IMR-90 (cell line): ENCODE data around the gene MAGI2. TPM values are rescaled to one million over a fixed set of nuclear protein-coding genes. Genes with fewer than 3 reads are reported as not detected.

Experiments
- ATAC-seq: fragments of 200-7000 bp; cut with Tn5 transposase; 2 replicates; pipeline ENCODE4 v1.9.1; 2020; ENCODE audit warnings: low read depth, mild to moderate bottlenecking, moderate library complexity
- BruUV-seq: library from RNA; stranded (reverse); fragments of 400-500 nt; replicated peaks from 2 replicates; lab custom pipeline; 2021; lab: Mats Ljungman, UMichigan
- CTCF ChIA-PET: fragments of 300-600 bp; formaldehyde crosslinking; extraction: SDS; loops from one replicate; lab custom pipeline; 2021; ENCODE audit warnings: antibody characterized with exemption; lab: Yijun Ruan, JAX
- POLR2A ChIA-PET: fragments of 300-600 bp; sonication (Branson Sonifier 250); formaldehyde crosslinking; loops from one replicate; lab custom pipeline; 2022; ENCODE audit warnings: antibody characterized with exemption; ENCODE audit not compliant: unreplicated experiment; lab: Charles Lee
- DNase-seq: peaks from one replicate; pipeline ENCODE4 v3.0.0; 2013
- H2AFZ ChIP-seq: replicated peaks from 2 replicates; pipeline ENCODE3; 2013; ENCODE audit warnings: low read length, mild to moderate bottlenecking; ENCODE audit not compliant: poor library complexity
- H2AK5ac ChIP-seq: 2 replicates; pipeline ENCODE4 v1.6.1; 2013; ENCODE audit warnings: low read depth, low read length, inconsistent platforms
- H2AK9ac ChIP-seq: replicated peaks from 2 replicates; pipeline ENCODE3; 2013; ENCODE audit warnings: mild to moderate bottlenecking, low read depth, low read length, moderate library complexity; ENCODE audit not compliant: poor library complexity
- H2BK120ac ChIP-seq: 2 replicates; pipeline ENCODE4 v1.6.1; 2013; ENCODE audit warnings: low read depth, low read length, inconsistent platforms
- H2BK15ac ChIP-seq: 3 replicates; pipeline ENCODE4 v1.6.1; 2013; ENCODE audit warnings: low read depth, low read length, inconsistent platforms
- H2BK20ac ChIP-seq: 2 replicates; pipeline ENCODE4 v1.6.1; 2013; ENCODE audit warnings: low read depth, mild to moderate bottlenecking, inconsistent platforms, low read length, moderate library complexity
- H2BK5ac ChIP-seq: 2 replicates; pipeline ENCODE4 v1.6.1; 2013; ENCODE audit warnings: mild to moderate bottlenecking, low read depth, low read length, inconsistent platforms; ENCODE audit not compliant: poor library complexity, severe bottlenecking
- H3K14ac ChIP-seq: replicated peaks from 2 replicates; pipeline ENCODE4 v1.6.1; 2013; ENCODE audit warnings: low read depth, low read length, inconsistent platforms
- H3K18ac ChIP-seq: 2 replicates; pipeline ENCODE4 v1.6.1; 2013; ENCODE audit warnings: low read depth, low read length, control low read depth
- H3K23ac ChIP-seq: 2 replicates; pipeline ENCODE4 v1.6.1; 2013; ENCODE audit warnings: low read depth, low read length, inconsistent platforms
- H3K27ac ChIP-seq: 2 replicates; pipeline ENCODE4 v1.5.1; 2013; ENCODE audit warnings: mild to moderate bottlenecking, control low read depth, low read length; ENCODE audit not compliant: insufficient read depth
- H3K27me3 ChIP-seq: 2 replicates; pipeline ENCODE4 v1.6.1; 2013; ENCODE audit warnings: low read length; ENCODE audit not compliant: control insufficient read depth, insufficient read depth
- H3K36me3 ChIP-seq: 2 replicates; pipeline ENCODE4 v1.6.1; 2013; ENCODE audit warnings: low read length, mixed read lengths; ENCODE audit not compliant: control insufficient read depth, insufficient read depth
- H3K4ac ChIP-seq: 2 replicates; pipeline ENCODE4 v1.6.1; 2013; ENCODE audit warnings: low read depth, low read length, inconsistent platforms
- H3K4me1 ChIP-seq: 2 replicates; pipeline ENCODE4 v1.6.1; 2013; ENCODE audit warnings: low read length, mixed read lengths; ENCODE audit not compliant: control insufficient read depth, insufficient read depth
- H3K4me2 ChIP-seq: 2 replicates; pipeline ENCODE4 v1.6.1; 2013; ENCODE audit warnings: low read depth, mild to moderate bottlenecking, control low read depth, low read length, moderate library complexity
- H3K4me3 ChIP-seq: 2 replicates; pipeline ENCODE4 v1.5.1; 2013; ENCODE audit warnings: low read depth, mild to moderate bottlenecking, control low read depth, low read length, moderate library complexity; ENCODE audit not compliant: insufficient read depth
- H3K56ac ChIP-seq: 2 replicates; pipeline ENCODE4 v1.6.1; 2013; ENCODE audit warnings: low read length, inconsistent platforms; ENCODE audit not compliant: insufficient read depth; ENCODE audit errors: extremely low read depth
- H3K79me1 ChIP-seq, 2 experiments: 2 replicates each; pipeline ENCODE4 v1.6.1; 2013; ENCODE audit warnings: low read length in 2 of 2, inconsistent platforms in 1 of 2, low read depth in 1 of 2
- H3K9ac ChIP-seq: 2 replicates; pipeline ENCODE4 v1.6.1; 2013; ENCODE audit warnings: low read depth, low read length, control low read depth
- H3K9me1 ChIP-seq: 2 replicates; pipeline ENCODE4 v1.6.1; 2013; ENCODE audit warnings: low read length, inconsistent platforms; ENCODE audit not compliant: insufficient read depth
- H3K9me3 ChIP-seq: 2 replicates; pipeline ENCODE4 v1.6.1; 2013; ENCODE audit warnings: low read length; ENCODE audit not compliant: control insufficient read depth, insufficient read depth
- H4K20me1 ChIP-seq: 2 replicates; pipeline ENCODE4 v1.6.1; 2013; ENCODE audit warnings: low read length, inconsistent platforms; ENCODE audit not compliant: insufficient read depth
- H4K5ac ChIP-seq: 2 replicates; pipeline ENCODE4 v1.6.1; 2013; ENCODE audit warnings: mild to moderate bottlenecking, low read depth, low read length, control low read depth
- H4K8ac ChIP-seq, 2 experiments: 2 replicates each; pipeline ENCODE4 v1.6.1; 2013; ENCODE audit warnings: low read depth in 2 of 2, low read length in 2 of 2, control low read depth in 1 of 2, inconsistent platforms in 1 of 2
- H4K91ac ChIP-seq: 2 replicates; pipeline ENCODE4 v1.6.1; 2013; ENCODE audit warnings: low read depth, low read length, inconsistent platforms; ENCODE audit not compliant: insufficient read depth
- BHLHE40 ChIP-seq: fragments of 150-350 bp; IDR thresholded peaks from 2 replicates; pipeline ENCODE4 v1.6.1; 2016; ENCODE audit warnings: mild to moderate bottlenecking, low read depth, low read length
- CEBPB ChIP-seq: IDR thresholded peaks from 2 replicates; pipeline ENCODE4 v1.6.1; 2012; ENCODE audit warnings: low read depth, low read length, improper control_type of control experiment
- CHD1 ChIP-seq: IDR thresholded peaks from 2 replicates; pipeline ENCODE4 v1.6.1; 2012; ENCODE audit warnings: low read depth, low read length, improper control_type of control experiment
- CTCF ChIP-seq: conservative IDR thresholded peaks from 2 replicates; pipeline ENCODE4 v1.5.1; 2012; ENCODE audit warnings: mild to moderate bottlenecking, low read depth, low read length, improper control_type of control experiment
- MAFK ChIP-seq: IDR thresholded peaks from 2 replicates; pipeline ENCODE4 v1.6.1; 2012; ENCODE audit warnings: low read depth, low read length, improper control_type of control experiment
- MAZ ChIP-seq: IDR thresholded peaks from 2 replicates; pipeline ENCODE4 v1.6.1; 2012; ENCODE audit warnings: low read depth, mild to moderate bottlenecking, low read length, improper control_type of control experiment, moderate library complexity, borderline replicate concordance
- NFE2L2 ChIP-seq: fragments of 150-350 bp; IDR thresholded peaks from 2 replicates; pipeline ENCODE4 v1.6.1; 2016; ENCODE audit warnings: low read depth, mild to moderate bottlenecking, low read length
- POLR2A ChIP-seq: IDR thresholded peaks from 2 replicates; pipeline ENCODE4 v1.6.1; 2012; ENCODE audit warnings: mild to moderate bottlenecking, low read depth, low read length
- RAD21 ChIP-seq: IDR thresholded peaks from 2 replicates; pipeline ENCODE4 v1.6.1; 2012; ENCODE audit warnings: low read length, improper control_type of control experiment
- RCOR1 ChIP-seq: IDR thresholded peaks from 2 replicates; pipeline ENCODE4 v1.6.1; 2012; ENCODE audit warnings: mild to moderate bottlenecking, low read length, improper control_type of control experiment; ENCODE audit not compliant: insufficient replicate concordance
- RFX5 ChIP-seq: IDR thresholded peaks from 2 replicates; pipeline ENCODE4 v1.8.0; 2012; ENCODE audit warnings: low read depth, mild to moderate bottlenecking, low read length, moderate library complexity
- USF2 ChIP-seq: fragments of 150-350 bp; IDR thresholded peaks from 2 replicates; pipeline ENCODE4 v1.6.1; 2017; ENCODE audit warnings: mild to moderate bottlenecking, antibody characterized with exemption, low read length, low read depth
- dilution Hi-C: fragments of 300-500 bp; cut with HindIII; formaldehyde crosslinking; loops from one replicate; pipeline ENCODE4 v1.14.3; 2018; ENCODE audit warnings: low sequenced_read_pairs; ENCODE audit not compliant: unreplicated experiment
- in situ Hi-C: fragments of 300-500 bp; cut with MboI; formaldehyde crosslinking; loops from 3 replicates; pipeline ENCODE4 v1.14.3; 2019; ENCODE audit warnings: low sequenced_read_pairs, inconsistent platforms, mixed read lengths
- intact Hi-C: fragments of 100-400 bp; cut with micrococcal nuclease; formaldehyde crosslinking; loops from 2 replicates; pipeline ENCODE4 v1.10.0; 2022
- polyA plus RNA-seq, 3 experiments: library from polyadenylated mRNA; depleted of rRNA; stranded (reverse); fragments of >200 nt; gene quantifications; 2 replicates each; pipeline ENCODE4 v1.2.3, GENCODE V29; 2012; ENCODE audit warnings: low replicate concordance in 1 of 3
- total RNA-seq: library from RNA; depleted of rRNA; stranded (reverse); fragments of >200 nt; gene quantifications from 2 replicates; pipeline ENCODE4 v1.2.3, GENCODE V29; 2012
- TF ChIP-seq, protein P1 (sequence below): fragments of 150-350 bp; IDR thresholded peaks from 2 replicates; pipeline ENCODE4 v1.6.1; 2016; ENCODE audit warnings: low read depth, mild to moderate bottlenecking, low read length, moderate library complexity, borderline replicate concordance

The MAGI2 gene
- total and polyA plus RNA-seq, 2 of the 4 experiments (the other 2 are of a cell fraction), result 2.5 to 17.9 TPM

DNA sequence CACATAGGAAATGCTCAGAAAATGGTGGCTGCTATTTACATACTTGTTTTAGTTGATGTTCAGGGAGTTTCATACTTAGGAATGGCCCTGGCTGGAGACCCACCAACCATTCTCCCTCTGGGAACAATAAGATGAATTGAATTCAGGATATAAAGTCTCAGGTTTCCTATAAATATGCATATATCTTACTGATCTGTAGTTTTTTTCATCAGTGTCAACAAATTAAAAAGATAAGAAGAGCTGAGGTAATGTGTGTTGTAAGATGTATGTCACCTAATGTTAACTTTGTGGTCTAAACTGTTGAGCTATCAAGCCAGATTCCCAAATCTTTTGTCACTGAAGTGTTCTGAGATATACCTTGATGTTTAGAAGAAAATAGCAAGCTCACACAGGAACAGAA is 457.5 kb downstream of the MAGI2 start:
- Histone ChIP-seq H2BK20ac (no peak overlapping the region), H2BK15ac (no peak overlapping the region), H3K9me1 (no peaks in the 10 kb centered on the region), H4K5ac (no peak overlapping the region), H2BK5ac (no peak overlapping the region), H3K4me3 (no peak overlapping the region), H3K27ac (no peak overlapping the region), H2AK5ac (no peak overlapping the region), H4K20me1 (no peaks in the 10 kb centered on the region), H3K56ac (no peak overlapping the region), H3K4me1 (no peaks in the 10 kb centered on the region), H4K8ac (no peak overlapping the region), H3K36me3 (no peaks in the 10 kb centered on the region), H3K18ac (no peak overlapping the region), H3K14ac (no peak overlapping the region), H2AK9ac (no peak overlapping the region), H3K23ac (no peak overlapping the region), H4K91ac (no peak overlapping the region), H3K79me1 (no peaks in the 10 kb centered on the region; a peak in 1 of 4 replicates), H3K4me2 (no peak overlapping the region), H3K27me3 (no peaks in the 10 kb centered on the region), H2AFZ (no peak overlapping the region), H2BK120ac (no peak overlapping the region), H3K9ac (no peak overlapping the region), H3K4ac (no peak overlapping the region), H3K9me3 (no peaks in the 10 kb centered on the region)
- in situ Hi-C loops (no loop called here), dilution Hi-C loops (no loop called here), intact Hi-C loops (no loop called here)
- ChIA-PET POLR2A (no interaction called here), CTCF (no interaction called here)
- no peak for ATAC-seq
- DNase-seq, result no peak
- no TSS peak for BruUV-seq
- TF ChIP-seq MAFK (no peak), BHLHE40 (no peak), RAD21 (no peak), NFE2L2 (no peak), USF2 (no peak), CTCF (no peak), RCOR1 (no peak), POLR2A (no peak), RFX5 (no peak), MAZ (no peak), CEBPB (no peak), CHD1 (no peak)
- TF ChIP-seq, protein P1, sequence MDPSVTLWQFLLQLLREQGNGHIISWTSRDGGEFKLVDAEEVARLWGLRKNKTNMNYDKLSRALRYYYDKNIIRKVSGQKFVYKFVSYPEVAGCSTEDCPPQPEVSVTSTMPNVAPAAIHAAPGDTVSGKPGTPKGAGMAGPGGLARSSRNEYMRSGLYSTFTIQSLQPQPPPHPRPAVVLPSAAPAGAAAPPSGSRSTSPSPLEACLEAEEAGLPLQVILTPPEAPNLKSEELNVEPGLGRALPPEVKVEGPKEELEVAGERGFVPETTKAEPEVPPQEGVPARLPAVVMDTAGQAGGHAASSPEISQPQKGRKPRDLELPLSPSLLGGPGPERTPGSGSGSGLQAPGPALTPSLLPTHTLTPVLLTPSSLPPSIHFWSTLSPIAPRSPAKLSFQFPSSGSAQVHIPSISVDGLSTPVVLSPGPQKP, result no peak
